HG02588 (cell line): ENCODE results near the gene MICAL3.

Source experiments
- ATAC-seq: cut with Tn5 transposase; IDR thresholded peaks from one replicate; pipeline ENCODE4 v1.9.1; 2021; ENCODE audit warnings: mild to moderate bottlenecking, moderate library complexity; ENCODE audit not compliant: unreplicated experiment

Gene MICAL3

GRCh38 chr22:17955590-17956379 is 68.6 kb downstream of the MICAL3 start:
- ATAC-seq = no peak

DNA sequence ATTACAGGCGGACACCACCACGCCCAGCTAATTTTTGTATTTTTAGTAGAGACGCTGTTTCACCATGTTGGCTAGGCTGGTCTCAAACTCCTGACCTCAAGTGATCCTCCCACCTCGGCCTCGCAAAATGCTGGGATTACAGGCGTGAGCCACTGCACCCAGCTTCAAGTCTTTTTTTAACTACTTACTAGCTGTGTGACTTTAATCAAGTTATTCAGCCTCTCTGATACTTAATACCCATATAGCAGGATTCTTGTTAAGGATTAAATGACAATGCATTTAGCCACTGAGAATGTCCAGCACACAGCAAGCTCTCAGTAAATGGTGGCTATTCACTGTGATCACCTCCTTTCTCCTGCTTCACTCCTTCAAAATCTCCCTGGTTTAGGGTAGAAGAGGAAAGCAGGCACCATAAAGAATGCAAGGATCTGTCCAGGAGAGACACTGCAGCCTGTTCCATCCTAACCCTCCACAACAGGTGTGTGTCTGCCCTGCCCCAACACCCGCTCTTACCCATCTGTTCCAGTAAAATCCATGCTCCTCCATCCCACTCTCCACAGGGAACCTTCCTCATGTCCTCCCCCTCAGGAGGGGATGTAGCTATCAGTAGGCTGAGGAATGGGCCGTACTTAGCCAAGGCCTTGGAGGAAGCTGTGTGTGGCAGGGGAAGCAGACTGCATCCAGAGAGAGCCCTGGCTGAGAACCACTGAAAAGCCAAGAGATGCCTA is 69.3 kb downstream of the MICAL3 start:
- ATAC-seq = no peak

GRCh38 chr22:17954200-17954859 is 70.0 kb downstream of the MICAL3 start:
- no peak for ATAC-seq

GRCh38 chr22:17953147-17953546 is 71.2 kb downstream of the MICAL3 start:
- no peak for ATAC-seq

DNA sequence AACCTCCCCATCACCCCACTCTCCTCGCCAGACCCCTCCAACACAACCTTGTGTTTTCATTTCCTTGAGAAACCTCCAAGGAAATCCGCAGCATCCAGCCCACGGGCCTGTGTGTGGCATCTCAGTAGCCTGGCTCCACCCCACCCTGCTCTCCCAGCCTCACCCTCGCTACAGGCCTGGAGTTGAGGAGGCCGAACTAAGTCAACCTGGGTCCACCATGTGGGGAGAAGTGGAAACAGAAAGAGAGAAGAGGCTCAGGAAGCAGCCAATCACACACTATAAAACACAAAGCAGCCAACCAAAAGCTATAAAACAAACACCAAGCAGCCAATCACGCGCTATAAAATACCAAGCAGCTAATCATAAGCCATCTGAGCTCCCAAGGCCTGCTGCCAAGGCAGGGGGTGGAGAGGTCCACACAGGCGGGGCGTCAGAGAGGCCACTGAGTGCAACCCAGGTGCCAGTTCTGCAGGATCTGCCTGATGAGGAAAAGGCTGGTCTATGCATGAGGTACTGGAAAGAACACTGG is 72.0 kb downstream of the MICAL3 start:
- no peak for ATAC-seq

- no peak for ATAC-seq
Observed at GRCh38 chr22:17951315-17951714, 73.0 kb downstream of the MICAL3 start.

DNA sequence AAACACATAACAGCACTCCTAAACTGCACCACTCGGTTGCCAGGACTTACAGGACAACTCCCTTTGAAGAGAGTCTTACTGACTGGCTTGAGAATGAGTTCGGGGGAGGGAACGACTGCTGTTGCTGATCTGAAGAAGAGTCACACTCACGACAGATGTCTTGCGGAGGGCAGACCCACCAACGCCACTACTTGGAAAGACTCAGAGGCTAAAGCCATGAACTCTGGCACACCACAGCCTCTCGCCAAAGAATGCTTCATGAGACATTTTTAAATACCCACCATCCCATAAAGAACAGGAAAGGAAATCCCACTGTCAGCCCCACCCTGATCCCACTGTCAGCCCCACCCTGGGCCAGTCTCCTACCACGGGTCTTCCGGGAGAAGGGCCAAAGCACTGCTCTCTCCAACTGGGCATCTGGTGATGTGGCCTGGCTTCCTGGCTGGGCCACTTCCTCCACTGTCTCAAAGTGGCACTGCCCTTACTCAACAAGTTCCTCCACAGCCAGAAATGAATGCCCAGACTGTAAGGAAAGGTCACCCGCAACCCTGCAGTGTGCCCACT is 73.6 kb downstream of the MICAL3 start:
- no peak for ATAC-seq

DNA sequence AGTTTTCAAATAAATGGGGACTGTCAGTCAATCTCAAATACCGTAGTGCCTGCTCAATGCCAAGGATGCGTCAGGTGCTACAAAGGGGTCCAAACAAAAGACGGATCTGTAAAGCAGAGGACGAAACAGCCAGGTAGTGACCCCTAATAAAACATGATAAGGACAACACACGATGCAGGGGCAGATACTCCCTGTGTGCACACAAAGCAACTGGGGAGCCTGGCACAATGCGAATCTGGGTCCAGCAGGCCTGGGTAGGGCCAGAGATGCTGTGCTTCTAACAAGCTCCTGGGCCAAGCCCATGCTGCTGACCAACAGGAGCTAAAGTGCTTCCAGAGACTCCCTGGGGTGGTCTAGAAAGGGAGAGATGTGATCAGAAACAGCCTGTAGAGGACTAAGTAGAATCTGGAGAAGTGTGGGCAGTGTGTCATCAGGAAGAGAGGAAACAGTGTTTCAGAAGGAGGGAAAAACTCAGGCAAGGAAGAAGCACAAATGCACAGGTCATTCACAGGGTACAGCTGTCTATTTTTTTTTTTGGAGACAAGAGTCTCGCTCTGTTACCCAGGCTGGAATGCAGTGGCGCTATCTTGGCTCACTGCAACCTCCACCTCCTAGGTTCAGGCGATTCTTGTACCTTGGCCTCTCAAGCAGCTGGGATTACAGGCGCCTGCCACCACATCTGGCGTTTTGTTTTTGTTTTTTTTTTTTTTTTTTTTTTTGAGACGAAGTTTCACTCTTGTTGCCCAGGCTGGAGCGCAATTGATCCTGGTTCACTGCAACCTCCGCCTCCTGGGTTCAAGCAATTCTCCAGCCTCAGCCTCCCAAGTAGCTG is 74.5 kb downstream of the MICAL3 start:
- no peak for ATAC-seq

GRCh38 chr22:17948101-17948500 is 76.3 kb downstream of the MICAL3 start:
- no peak for ATAC-seq

- no peak for ATAC-seq
Observed at GRCh38 chr22:17946662-17947367, 77.5 kb downstream of the MICAL3 start.

- no peak for ATAC-seq
Observed at GRCh38 chr22:17945888-17946648, 78.3 kb downstream of the MICAL3 start.

- no peak for ATAC-seq
Observed at GRCh38 chr22:17945156-17945887, 79.0 kb downstream of the MICAL3 start.

DNA sequence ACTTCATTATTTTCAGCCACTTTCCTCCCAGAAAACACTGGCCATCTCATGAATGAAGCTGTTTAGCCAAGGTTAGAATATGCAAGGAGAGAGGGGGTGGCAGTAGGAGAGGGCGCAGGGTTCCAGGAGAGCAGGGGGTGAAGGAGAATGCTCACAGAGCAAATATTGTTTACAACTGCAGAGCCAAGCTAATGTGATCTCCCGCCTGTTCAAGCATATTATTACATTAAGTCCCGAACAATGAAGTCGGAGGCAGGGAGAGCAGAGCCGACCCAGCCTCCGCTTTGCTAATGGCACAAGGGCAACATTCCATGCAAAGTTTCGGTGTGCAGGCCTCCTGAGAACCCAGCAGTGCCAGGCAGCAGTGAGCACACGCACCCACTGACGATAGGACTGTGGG is 80.1 kb downstream of the MICAL3 start:
- no peak for ATAC-seq

GRCh38 chr22:17943533-17944249 is 80.7 kb downstream of the MICAL3 start:
- no peak for ATAC-seq

GRCh38 chr22:17942721-17943120 is 81.6 kb downstream of the MICAL3 start:
- ATAC-seq = no peak

DNA sequence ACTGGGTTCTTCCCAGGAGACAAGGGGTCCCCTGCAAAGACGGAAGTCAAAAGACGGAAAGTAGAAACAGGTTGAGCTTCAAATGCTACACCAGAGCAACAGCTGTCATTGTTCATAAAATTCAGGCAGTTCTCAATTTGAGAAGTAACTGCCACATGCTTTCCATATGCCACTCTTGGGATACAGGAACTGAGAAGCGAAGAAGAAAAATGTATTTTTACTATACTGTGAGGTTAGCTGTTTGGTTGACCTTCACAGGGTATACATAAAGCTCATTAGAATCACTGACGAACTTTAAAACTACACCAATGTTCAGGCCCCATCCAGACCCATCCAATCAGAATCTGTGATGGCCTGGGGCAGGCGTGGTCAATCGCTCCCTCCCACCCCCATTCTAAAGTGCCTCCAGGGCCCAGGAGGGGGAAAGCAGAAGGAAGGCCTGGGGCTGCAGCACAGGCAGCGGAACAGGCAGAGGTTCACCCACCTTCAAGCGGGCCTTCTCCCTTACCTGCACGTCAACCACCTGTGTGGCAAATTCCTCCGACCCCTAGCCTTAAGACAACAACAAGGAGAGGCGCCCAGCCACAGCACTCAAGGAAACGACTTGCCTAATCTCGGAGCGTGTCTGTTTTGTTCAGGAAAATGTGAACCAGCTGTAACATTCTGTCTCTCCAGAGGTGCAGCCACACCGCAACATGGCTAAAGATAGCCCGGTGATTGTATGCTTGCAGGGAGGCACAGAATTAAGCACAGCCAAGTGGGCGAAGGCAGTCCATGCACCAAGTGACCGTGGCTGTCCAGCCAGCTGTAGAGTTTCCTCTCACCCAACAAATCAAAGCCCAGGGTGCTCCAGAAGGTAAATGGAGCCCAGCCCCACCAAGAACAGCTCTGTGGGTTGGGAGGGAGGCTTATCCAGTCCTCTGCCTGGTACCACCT is 82.6 kb downstream of the MICAL3 start:
- no peak for ATAC-seq

- no peak for ATAC-seq
Observed at GRCh38 chr22:17939579-17939978, 84.8 kb downstream of the MICAL3 start.
